Measurements from ENCODE around the gene KIAA0408.

- TF ChIP-seq TAF1 (IDR thresholded peaks at IDR 0.05; ENCODE audit: low read depth, low read length) (no peak), POLR2A (IDR thresholded peaks at IDR 0.05; ENCODE audit: low read depth, low read length) (no peak), POLR2AphosphoS5 (IDR thresholded peaks at IDR 0.05; ENCODE audit: low read depth, low read length) (no peak), PAX5 (IDR thresholded peaks at IDR 0.05; ENCODE audit: insufficient read depth, low read length, severe bottlenecking) (no peak), POU2F2 (IDR thresholded peaks at IDR 0.05; ENCODE audit: low read depth, low read length) (no peak), SPI1 (IDR thresholded peaks at IDR 0.05; ENCODE audit: low read depth, low read length) (no peak)
These were observed 30.1 kb upstream of the KIAA0408 start for GRCh38 chr6:127489248-127489647.
